ENCODE data around the gene ITGAV. TPM values are rescaled to one million over a fixed set of nuclear protein-coding genes. Genes with fewer than 3 reads are reported as not detected.

ITGAV gene
- total RNA-seq, 1 donor, result 7.5 TPM

DNA sequence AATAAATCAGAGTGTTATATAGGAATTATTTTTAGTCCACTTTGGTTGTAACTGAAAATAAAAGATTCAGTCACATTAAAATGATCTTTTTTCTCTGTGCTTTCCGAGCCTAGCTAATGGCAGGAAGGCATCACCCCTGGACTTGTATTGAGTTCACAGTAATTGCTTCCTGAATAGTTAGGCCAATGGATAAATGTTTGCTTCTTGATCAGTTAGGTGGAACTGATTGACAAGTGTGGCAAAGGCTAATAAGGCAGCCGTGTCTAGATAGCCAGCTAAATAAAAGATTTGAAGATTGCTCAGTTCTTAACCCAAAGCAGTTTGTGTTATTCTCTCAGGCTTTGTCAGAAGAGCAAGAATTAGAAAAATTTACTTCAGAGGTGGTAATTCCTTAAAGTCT lies 124.8 kb downstream of the ITGAV start:
- DNase-seq (ENCODE audit: low read depth in 2 of 3, low spot score in 2 of 3), result no peak

DNA sequence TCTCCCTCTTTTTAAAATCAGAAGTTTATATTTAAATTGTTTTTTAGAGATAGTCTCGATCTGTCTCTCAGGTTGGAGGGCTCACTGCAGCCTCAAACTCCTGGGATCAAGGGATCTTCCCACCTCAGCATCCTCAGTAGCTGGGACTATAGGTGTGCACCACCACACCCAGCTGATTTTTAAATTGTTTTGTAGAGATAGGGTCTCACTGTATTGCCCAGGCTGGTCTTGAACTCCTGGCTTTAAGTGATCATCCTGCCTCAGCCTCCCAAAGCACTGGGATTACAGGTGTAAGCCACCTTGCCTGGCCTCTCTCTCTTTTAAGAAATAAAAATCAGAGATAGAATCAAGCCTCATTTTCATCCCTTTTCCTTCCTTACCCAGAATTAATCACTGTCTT lies 126.1 kb downstream of the ITGAV start:
- no peak for DNase-seq (ENCODE audit: low read depth in 2 of 3, low spot score in 2 of 3)

- no peak for DNase-seq (ENCODE audit: low read depth in 2 of 3, low spot score in 2 of 3)
These were observed 127.0 kb downstream of the ITGAV start for GRCh38 chr2:186716899-186717298.

DNA sequence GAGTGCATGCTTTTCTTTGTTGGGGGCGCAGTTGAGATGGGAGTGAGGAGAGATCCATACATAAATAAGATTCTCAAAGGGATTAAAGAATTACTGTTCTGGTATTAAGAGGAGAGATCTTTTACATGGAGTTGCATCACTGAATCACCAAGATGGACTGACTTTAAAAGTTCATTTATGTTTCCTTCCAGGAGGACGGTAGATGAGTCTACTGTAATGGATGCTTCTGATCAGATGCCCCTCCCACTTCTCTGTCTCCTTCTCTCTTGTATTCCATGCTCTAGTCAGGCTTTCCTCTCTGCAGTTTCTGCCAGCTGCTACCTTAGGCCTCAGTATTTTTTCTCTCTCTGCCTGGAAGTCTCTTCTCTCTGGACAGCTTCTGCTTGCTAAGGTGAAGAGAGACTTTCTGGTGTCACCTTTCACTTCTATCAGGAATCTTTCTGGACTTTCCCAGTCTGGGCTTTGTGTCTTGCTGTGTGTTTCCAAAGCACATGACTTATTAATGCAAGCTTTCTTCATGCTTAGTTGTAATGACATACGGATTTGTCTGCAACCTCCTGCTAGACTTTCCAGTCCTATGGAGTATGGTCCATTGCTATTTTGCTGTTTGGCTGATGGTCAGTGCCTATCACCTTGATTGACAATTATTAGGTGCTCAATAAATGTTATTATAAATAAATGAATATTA lies 127.6 kb downstream of the ITGAV start:
- DNase-seq (ENCODE audit: low read depth in 2 of 3, low spot score in 2 of 3), result no peak

GRCh38 chr2:186718122-186718521 lies 128.3 kb downstream of the ITGAV start:
- DNase-seq (ENCODE audit: low read depth in 2 of 3, low spot score in 2 of 3), result no peak

DNA sequence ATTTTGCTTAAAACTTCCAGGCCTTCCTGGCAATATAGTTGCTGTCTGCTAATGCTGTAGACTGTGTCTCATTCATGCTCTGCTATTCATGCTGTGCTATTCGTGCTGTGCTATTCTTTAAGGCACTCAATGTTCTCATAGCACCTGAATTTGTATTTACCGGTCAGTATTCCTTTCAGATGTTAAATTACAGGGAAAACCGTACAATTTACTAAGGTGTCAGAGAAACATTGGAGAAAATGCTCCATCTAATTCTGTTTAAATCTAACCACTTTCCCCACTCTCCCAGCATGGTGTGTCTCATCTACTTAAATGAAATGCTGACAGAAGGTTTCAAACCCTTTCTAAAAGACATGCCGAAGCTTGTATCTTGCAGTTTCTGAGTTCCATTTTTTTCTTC lies 129.0 kb downstream of the ITGAV start:
- DNase-seq (ENCODE audit: low read depth in 2 of 3, low spot score in 2 of 3), result no peak

DNA sequence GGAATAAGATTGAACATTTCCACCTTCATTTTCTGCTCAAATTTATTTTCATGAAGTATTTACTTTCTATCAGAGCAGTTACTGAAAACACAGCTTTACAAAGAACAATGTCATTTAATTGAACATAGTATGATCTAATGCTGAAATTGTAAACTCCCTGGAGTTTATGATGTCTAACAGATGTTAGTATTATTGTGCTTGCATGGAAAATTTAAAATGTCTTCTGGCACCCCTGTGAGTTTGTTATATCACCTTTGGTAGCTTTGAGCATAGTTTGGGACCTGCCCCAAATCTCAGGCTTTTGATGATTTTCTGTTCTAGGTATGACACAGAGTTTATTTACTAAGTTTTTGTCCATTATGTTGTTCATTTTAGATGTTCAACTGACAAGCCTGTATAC lies 132.1 kb downstream of the ITGAV start:
- no peak for DNase-seq (ENCODE audit: low read depth in 2 of 3, low spot score in 2 of 3)

GRCh38 chr2:186724736-186725135 lies 134.9 kb downstream of the ITGAV start:
- DNase-seq (ENCODE audit: low read depth in 2 of 3, low spot score in 2 of 3), result no peak

- no peak for DNase-seq (ENCODE audit: low read depth in 2 of 3, low spot score in 2 of 3)
These were observed 135.9 kb downstream of the ITGAV start for GRCh38 chr2:186725783-186726182.

- DNase-seq (ENCODE audit: low read depth in 2 of 3, low spot score in 2 of 3), result no peak
These were observed 137.1 kb downstream of the ITGAV start for GRCh38 chr2:186726938-186727337.

DNA sequence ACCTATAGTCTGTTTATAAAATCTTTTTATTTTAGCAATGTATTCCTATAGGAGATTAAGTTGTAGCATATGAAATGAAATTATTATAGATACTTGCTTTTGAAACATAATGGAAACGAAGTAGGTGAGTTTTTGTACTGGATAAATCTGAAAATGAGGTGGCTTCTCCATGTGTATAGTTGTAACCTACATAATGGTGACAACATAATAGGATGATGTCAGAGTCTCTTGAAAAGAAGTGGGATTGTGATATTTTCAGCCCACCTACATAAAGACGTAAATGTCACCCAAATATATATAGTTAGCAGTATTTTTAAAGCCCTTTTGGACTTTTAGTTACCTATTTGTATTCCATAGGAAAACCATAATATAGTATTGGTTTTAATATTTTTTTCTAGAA lies 138.8 kb downstream of the ITGAV start:
- no peak for DNase-seq (ENCODE audit: low read depth in 2 of 3, low spot score in 2 of 3)

Other genes with a start within 250 kb of the ITGAV start
- 16.4 TPM for gene ZC3H15, start 103.8 kb upstream of the ITGAV start, total RNA-seq
- 6.7 TPM for gene FAM171B, start 104.0 kb downstream of the ITGAV start, total RNA-seq

Measured in hematopoietic multipotent progenitor cell (in vitro differentiated cells).